Measurements from ENCODE around the gene SEPHS2. TPM values are rescaled to one million over a fixed set of nuclear protein-coding genes. Genes with fewer than 3 reads are reported as not detected.

The SEPHS2 gene
- total RNA-seq, 1 donor from 2014 or later, result 9.0 TPM

DNA sequence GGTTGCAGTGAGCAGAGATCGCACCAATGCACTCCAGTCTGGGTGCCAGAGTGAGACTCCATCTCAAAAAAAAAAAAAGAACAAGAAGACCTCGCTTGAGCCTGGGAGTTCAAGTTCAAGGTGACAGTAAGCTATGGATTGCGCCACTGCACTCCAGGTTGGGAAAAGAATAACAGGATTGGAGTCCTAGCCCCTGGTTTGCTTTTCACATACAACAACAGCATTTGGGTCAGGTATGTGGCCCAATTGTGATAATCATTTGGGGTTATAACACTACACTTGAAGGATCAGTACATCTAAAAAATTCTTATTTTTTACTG is 3.4 kb upstream of the SEPHS2 start:
- peaks cover 5% of the 10 kb centered on the region for H3K27me3 Mint-ChIP-seq (ENCODE audit: insufficient read depth, low read depth)
- Histone ChIP-seq H3K27ac (no peak overlapping the region), H3K36me3 (no peaks in the 10 kb centered on the region), H3K27me3 (no peaks in the 10 kb centered on the region), H3K4me3 (no peak overlapping the region), H3K9me3 (ENCODE audit: low read depth) (no peaks in the 10 kb centered on the region), H4K20me1 (ENCODE audit: low read depth) (no peaks in the 10 kb centered on the region), H3K4me2 (no peak overlapping the region), H3K79me2 (ENCODE audit: low read depth) (peaks cover 13% of the 10 kb centered on the region), H3K9ac (no peak overlapping the region), H2AFZ (replicated peaks) (no peak overlapping the region), H3K4me1 (peaks cover 7% of the 10 kb centered on the region), H3F3A (ENCODE audit: low read depth) (peaks cover 6% of the 10 kb centered on the region)
- peaks cover 23% of the 10 kb centered on the region for H3K4me1 Mint-ChIP-seq
- H3K36me3 Mint-ChIP-seq, result peaks cover 5% of the 10 kb centered on the region
- no peak for DNase-seq (ENCODE audit: low spot score)
- no peak overlapping the region for H3K4me3 Mint-ChIP-seq
- peaks cover 5% of the 10 kb centered on the region for H3K9me3 Mint-ChIP-seq
- TF ChIP-seq EZH2phosphoT487 (IDR thresholded peaks at IDR 0.05), result no peak
- TF ChIP-seq, protein P1, sequence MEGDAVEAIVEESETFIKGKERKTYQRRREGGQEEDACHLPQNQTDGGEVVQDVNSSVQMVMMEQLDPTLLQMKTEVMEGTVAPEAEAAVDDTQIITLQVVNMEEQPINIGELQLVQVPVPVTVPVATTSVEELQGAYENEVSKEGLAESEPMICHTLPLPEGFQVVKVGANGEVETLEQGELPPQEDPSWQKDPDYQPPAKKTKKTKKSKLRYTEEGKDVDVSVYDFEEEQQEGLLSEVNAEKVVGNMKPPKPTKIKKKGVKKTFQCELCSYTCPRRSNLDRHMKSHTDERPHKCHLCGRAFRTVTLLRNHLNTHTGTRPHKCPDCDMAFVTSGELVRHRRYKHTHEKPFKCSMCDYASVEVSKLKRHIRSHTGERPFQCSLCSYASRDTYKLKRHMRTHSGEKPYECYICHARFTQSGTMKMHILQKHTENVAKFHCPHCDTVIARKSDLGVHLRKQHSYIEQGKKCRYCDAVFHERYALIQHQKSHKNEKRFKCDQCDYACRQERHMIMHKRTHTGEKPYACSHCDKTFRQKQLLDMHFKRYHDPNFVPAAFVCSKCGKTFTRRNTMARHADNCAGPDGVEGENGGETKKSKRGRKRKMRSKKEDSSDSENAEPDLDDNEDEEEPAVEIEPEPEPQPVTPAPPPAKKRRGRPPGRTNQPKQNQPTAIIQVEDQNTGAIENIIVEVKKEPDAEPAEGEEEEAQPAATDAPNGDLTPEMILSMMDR (IDR thresholded peaks at IDR 0.05), result no peak
- TF ChIP-seq EZH2 (IDR thresholded peaks at IDR 0.05), result no peak
- no peak overlapping the region for H3K27ac Mint-ChIP-seq

DNA sequence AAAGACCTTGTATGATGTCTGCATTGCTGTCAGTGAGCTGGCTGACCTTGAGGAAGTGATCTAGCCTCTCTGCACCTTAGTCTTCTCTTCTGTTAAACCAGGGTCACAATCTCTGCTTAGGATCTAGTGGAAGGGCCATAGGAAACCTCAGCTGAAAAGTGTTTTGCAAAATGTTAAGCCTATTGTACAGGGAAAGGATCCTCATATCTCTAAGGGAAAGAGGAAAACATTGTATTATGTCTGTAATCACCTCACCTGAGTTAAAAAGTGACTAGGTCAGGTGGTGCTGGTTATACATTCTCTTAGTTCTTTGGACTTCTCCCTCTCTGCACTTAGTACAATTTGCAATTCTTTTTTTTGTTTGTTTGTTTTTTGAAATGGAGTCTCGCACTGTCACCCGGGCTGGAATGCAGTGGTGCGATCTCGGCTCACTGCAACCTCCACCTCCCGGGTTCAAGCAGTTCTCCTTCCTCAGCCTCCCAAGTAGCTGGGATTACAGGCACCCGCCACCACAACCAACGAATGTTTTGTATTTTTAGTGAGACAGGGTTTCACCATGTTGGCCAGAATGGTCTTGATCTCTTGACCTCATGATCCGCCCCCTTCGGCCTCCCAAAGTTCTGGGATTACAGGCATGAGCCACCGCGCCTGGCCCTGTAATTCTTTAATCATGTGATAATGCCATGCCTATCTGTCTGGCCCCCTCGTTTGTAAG is 2.0 kb upstream of the SEPHS2 start:
- Histone ChIP-seq H3K9ac (no peak overlapping the region), H3K4me2 (no peak overlapping the region), H3K27me3 (no peaks in the 10 kb centered on the region), H3F3A (ENCODE audit: low read depth) (peaks cover 11% of the 10 kb centered on the region), H3K79me2 (ENCODE audit: low read depth) (peaks cover 13% of the 10 kb centered on the region), H2AFZ (replicated peaks) (no peak overlapping the region), H3K4me3 (no peak overlapping the region), H3K4me1 (peaks cover 7% of the 10 kb centered on the region), H3K9me3 (ENCODE audit: low read depth) (no peaks in the 10 kb centered on the region), H4K20me1 (ENCODE audit: low read depth) (no peaks in the 10 kb centered on the region), H3K27ac (no peak overlapping the region), H3K36me3 (no peaks in the 10 kb centered on the region)
- no peak for DNase-seq (ENCODE audit: low spot score)
- no peak overlapping the region for H3K27ac Mint-ChIP-seq
- H3K9me3 Mint-ChIP-seq, result peaks cover 5% of the 10 kb centered on the region
- peaks cover 5% of the 10 kb centered on the region for H3K27me3 Mint-ChIP-seq (ENCODE audit: insufficient read depth, low read depth)
- TF ChIP-seq, protein P1 (IDR thresholded peaks at IDR 0.05), result no peak
- TF ChIP-seq EZH2 (IDR thresholded peaks at IDR 0.05), result no peak
- no peak for TF ChIP-seq EZH2phosphoT487 (IDR thresholded peaks at IDR 0.05)
- no peak overlapping the region for H3K4me3 Mint-ChIP-seq
- H3K4me1 Mint-ChIP-seq, result peaks cover 30% of the 10 kb centered on the region
- H3K36me3 Mint-ChIP-seq, result peaks cover 16% of the 10 kb centered on the region

DNA sequence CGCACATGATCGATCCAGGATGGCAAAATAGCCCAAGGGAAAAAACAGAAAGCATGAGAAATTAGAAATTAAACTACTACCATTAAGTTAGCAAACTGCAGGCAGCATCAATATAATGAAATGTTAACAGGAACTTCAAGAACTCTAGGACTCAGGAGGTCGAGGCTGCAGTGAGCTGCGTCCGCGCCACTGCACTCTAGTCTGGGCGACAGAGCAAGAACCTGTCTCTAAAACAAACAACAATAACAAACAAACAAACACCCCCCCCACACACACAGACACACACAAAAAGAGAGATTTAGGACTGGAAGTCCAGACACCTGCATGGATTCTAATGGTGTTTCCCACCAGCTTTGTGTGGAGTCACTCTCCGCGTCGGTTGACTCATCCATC is 525 bp upstream of the SEPHS2 start:
- Histone ChIP-seq H3K27ac (no peak overlapping the region), H3K9me3 (ENCODE audit: low read depth) (no peaks in the 10 kb centered on the region), H3K4me1 (peaks cover 7% of the 10 kb centered on the region), H3K9ac (no peak overlapping the region), H3K4me3 (peak overlapping the region; percentile 82), H3K36me3 (no peaks in the 10 kb centered on the region), H3K27me3 (no peaks in the 10 kb centered on the region), H3K4me2 (peak overlapping the region; percentile 87), H3K79me2 (ENCODE audit: low read depth) (peaks cover 13% of the 10 kb centered on the region), H3F3A (ENCODE audit: low read depth) (peaks cover 11% of the 10 kb centered on the region), H2AFZ (replicated peaks) (peak overlapping the region; percentile 90), H4K20me1 (ENCODE audit: low read depth) (no peaks in the 10 kb centered on the region)
- TF ChIP-seq EZH2 (IDR thresholded peaks at IDR 0.05), result no peak
- no peak for TF ChIP-seq EZH2phosphoT487 (IDR thresholded peaks at IDR 0.05)
- TF ChIP-seq, protein P1 (IDR thresholded peaks at IDR 0.05), result no peak
- peak overlapping the region; percentile 39 for H3K27ac Mint-ChIP-seq
- peaks cover 5% of the 10 kb centered on the region for H3K9me3 Mint-ChIP-seq
- peaks cover 26% of the 10 kb centered on the region for H3K4me1 Mint-ChIP-seq
- peak overlapping the region; percentile 94 for H3K4me3 Mint-ChIP-seq
- peaks cover 5% of the 10 kb centered on the region for H3K27me3 Mint-ChIP-seq (ENCODE audit: insufficient read depth, low read depth)
- H3K36me3 Mint-ChIP-seq, result peaks cover 16% of the 10 kb centered on the region
- DNase-seq (ENCODE audit: low spot score), result no peak
